Mesothelial cell of epicardium (in vitro differentiated cells): Measurements from ENCODE around the gene SLC25A19. TPM values are rescaled to one million over a fixed set of nuclear protein-coding genes. Genes with fewer than 3 reads are reported as not detected.
"Not testable (repeated sequence)": the region's sequence is repeated elsewhere in the genome, so short reads cannot be mapped to it uniquely, and the experiment has no call there.

Source experiments
- DNase-seq, 2 experiments: peaks; one replicate each; pipeline ENCODE4 v3.0.0; 2021; ENCODE audit warnings: low spot score in 2 of 2; ENCODE audit not compliant: unreplicated experiment in 2 of 2
- H3K27ac Mint-ChIP-seq: 2 replicates; pipeline ENCODE4 v1.8.0; 2021; ENCODE audit warnings: mixed read lengths
- H3K27me3 Mint-ChIP-seq: 2 replicates; pipeline ENCODE4 v1.8.0; 2021; ENCODE audit warnings: low read depth, mixed read lengths
- H3K36me3 Mint-ChIP-seq: 2 replicates; pipeline ENCODE4 v1.8.0; 2021; ENCODE audit warnings: mixed read lengths
- H3K4me1 Mint-ChIP-seq: 2 replicates; pipeline ENCODE4 v1.8.0; 2021; ENCODE audit warnings: mixed read lengths
- H3K4me3 Mint-ChIP-seq: 2 replicates; pipeline ENCODE4 v1.8.0; 2021; ENCODE audit warnings: mild to moderate bottlenecking, moderate library complexity, mixed read lengths
- H3K9me3 Mint-ChIP-seq: 2 replicates; pipeline ENCODE4 v1.8.0; 2021; ENCODE audit warnings: mixed read lengths
- total RNA-seq: library from RNA; stranded (reverse); gene quantifications from 3 replicates; pipeline ENCODE4 v1.2.1, GENCODE V29; 2021
- TF ChIP-seq, protein P1 (sequence below): fragments of 200-600 bp; sonication (generic); IDR thresholded peaks from one replicate; pipeline ENCODE4 v1.5.0; 2021; ENCODE audit warnings: antibody characterized with exemption; ENCODE audit not compliant: unreplicated experiment

Gene SLC25A19
- total RNA-seq, 1 donor from 2014 or later = 10.3 TPM

DNA sequence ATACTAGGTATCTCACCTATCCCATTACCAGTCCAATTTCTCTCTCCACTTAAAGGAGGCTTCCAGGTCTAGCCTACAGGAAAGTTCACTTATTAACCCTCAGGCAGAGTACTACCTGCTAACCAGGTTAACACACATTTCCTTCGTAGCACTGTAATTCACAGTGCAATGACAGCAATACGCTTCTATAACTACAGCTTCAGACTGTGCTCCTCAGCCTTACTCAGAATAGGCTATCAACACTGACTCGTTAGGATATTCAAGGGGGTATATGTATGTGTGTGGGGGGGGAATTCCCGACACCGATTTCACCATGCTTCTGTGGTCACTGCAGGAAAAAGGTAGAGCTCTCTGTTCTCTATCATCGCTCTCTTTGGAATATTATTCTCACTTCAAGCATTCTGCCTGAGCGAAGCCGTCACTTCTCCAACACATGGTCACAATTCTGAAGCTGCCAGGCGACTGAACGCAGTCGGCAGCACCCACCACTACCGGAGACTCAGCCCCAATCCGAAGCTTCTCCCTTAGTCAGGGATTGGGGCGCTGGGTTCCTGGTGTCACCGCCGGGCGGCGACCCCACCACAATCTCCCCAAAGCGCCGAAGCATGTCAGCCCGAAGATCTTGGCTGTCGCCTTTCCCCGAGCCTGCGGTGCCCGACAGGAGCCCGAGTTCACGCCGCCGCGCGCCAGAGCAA, 28.4 kb downstream of the SLC25A19 start:
- Mint-ChIP-seq H3K27me3 (no peaks in the 10 kb centered on the region), H3K4me3 (peak overlapping the region; percentile 98), H3K9me3 (no peaks in the 10 kb centered on the region), H3K4me1 (peaks cover 32% of the 10 kb centered on the region), H3K36me3 (peaks cover 3% of the 10 kb centered on the region), H3K27ac (peak overlapping the region; percentile 100)
- TF ChIP-seq, protein P1, sequence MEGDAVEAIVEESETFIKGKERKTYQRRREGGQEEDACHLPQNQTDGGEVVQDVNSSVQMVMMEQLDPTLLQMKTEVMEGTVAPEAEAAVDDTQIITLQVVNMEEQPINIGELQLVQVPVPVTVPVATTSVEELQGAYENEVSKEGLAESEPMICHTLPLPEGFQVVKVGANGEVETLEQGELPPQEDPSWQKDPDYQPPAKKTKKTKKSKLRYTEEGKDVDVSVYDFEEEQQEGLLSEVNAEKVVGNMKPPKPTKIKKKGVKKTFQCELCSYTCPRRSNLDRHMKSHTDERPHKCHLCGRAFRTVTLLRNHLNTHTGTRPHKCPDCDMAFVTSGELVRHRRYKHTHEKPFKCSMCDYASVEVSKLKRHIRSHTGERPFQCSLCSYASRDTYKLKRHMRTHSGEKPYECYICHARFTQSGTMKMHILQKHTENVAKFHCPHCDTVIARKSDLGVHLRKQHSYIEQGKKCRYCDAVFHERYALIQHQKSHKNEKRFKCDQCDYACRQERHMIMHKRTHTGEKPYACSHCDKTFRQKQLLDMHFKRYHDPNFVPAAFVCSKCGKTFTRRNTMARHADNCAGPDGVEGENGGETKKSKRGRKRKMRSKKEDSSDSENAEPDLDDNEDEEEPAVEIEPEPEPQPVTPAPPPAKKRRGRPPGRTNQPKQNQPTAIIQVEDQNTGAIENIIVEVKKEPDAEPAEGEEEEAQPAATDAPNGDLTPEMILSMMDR = no peak
- DNase-seq = no peak

DNA sequence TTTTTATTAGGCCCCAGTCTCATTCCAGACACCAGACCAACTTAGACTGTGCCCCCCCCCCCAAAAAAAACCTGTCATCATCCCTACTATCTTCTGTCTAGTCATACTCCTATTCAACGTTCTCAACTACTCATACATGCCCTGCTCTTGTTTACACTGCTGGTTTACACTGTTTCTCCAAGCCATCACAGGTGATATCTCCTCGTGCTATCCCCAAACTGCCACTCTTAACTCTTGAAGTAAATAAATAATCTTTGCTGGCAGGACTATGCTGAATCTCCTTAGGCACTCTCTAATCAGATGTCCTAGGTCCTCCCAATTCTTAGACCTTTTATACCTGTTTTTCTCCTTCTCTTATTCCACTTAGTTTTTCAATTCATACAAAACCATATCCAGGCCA, 32.0 kb downstream of the SLC25A19 start:
- not testable (repeated sequence) for DNase-seq, H3K27me3 Mint-ChIP-seq, H3K36me3 Mint-ChIP-seq, H3K9me3 Mint-ChIP-seq, H3K4me3 Mint-ChIP-seq
- Mint-ChIP-seq H3K27ac (peak overlapping the region; percentile 19), H3K4me1 (peaks cover 24% of the 10 kb centered on the region)

DNA sequence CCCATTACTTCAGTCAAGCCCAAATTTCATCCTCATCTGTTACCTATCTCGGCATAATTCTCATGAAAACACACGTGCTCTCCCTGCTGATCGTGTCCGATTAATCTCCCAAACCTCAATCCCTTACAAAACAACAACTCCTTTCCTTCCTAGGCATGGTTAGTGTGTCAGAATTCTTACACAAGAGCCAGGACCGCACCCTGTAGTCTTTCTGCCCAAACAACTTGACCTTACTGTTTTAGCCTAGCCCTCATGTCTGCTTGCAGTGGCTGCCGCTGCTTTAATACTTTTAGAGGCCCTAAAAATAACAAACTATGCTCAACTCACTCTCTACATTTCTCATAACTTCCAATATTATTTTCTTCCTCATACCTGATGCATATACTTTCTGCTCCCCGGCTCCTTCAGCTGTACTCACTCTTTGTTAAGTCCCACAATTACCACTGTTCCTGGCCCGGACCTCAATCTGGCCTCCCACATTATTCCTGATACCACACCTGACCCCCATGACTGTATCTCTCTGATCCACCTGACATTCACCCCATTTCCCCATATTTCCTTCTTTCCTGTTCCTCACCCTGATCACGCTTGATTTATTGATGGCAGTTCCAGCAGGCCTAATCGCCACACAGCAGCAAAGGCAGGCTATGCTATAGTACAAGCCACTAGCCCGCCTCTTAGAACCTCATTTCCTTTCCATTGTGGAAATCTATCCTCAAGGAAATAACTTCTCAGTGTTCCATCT, 33.1 kb downstream of the SLC25A19 start:
- not testable (repeated sequence) for H3K4me3 Mint-ChIP-seq, H3K27me3 Mint-ChIP-seq, H3K9me3 Mint-ChIP-seq, DNase-seq, H3K27ac Mint-ChIP-seq, H3K36me3 Mint-ChIP-seq
- H3K4me1 Mint-ChIP-seq = peaks cover 20% of the 10 kb centered on the region

DNA sequence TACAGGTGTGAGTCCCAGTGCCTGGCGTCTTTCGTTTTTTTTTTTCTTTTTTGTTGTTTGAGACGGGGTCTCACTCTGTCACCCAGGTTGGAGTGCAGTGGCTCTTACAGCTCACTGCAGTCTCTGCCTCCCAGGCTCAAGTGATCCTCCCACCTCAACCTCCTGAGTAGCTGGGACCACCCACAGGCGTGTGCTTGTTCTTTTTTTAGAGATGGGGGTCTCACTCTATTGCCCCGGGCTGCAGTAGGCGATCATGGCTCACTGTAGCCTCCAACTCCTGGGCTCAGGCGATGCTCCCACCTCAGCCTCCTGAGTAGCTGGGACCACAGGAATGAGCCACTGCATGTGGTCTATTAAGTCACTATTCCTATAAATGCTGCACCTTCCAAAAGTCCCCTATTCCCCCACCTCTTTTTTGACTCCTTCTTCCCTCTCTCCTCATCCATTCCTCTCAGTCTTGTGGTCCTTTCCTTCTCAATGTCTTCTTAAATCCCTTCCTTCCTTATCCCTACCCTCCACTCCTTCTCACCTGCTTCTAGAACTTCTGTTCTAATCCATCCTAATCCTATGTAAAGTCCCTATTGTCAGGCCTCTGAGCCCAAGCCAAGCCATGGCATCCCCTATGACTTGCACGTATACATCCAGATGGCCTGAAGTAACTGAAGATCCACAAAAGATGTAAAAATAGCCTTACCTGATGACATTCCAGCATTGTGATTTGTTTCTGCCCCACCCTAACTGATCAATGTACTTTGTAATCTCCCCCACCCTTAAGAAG, 37.0 kb downstream of the SLC25A19 start:
- Mint-ChIP-seq H3K27ac (no peak overlapping the region), H3K36me3 (peaks cover 2% of the 10 kb centered on the region), H3K27me3 (no peaks in the 10 kb centered on the region)

DNA sequence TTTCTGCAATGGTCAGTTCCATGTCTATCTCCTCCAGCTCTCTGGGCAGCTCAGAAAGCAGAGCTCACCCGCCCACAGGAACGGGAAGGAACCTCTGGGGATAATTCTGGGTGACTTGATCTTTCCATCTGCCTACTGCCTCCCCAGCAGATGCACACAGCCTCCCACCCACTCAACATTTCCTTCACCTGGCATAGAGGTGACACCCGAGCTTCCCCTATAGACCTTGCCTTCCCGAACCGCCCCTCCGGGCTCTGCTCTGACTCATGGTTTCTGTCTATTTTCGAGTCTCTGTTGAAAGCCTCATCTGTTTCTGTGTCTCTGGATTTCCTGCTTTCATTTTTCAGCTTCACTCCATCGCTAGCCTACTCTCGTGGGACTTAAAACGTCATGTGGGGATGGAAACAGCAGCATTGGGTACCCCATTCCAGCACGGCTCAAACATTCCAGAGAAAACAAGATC, 39.2 kb downstream of the SLC25A19 start:
- no peaks in the 10 kb centered on the region for H3K9me3 Mint-ChIP-seq
- TF ChIP-seq, protein P1 = no peak
- DNase-seq = no peak
- no peak overlapping the region for H3K4me3 Mint-ChIP-seq
- H3K4me1 Mint-ChIP-seq = no peaks in the 10 kb centered on the region
- H3K27ac Mint-ChIP-seq = peak overlapping the region; percentile 4
- no peaks in the 10 kb centered on the region for H3K27me3 Mint-ChIP-seq
- H3K36me3 Mint-ChIP-seq = peaks cover 7% of the 10 kb centered on the region

More for the DNA sequence above, 37.0 kb downstream of the SLC25A19 start:
- H3K9me3 Mint-ChIP-seq = no peaks in the 10 kb centered on the region
- TF ChIP-seq, protein P1 = no peak
- no peak overlapping the region for H3K4me3 Mint-ChIP-seq
- no peak for DNase-seq
- H3K4me1 Mint-ChIP-seq = no peaks in the 10 kb centered on the region

DNA sequence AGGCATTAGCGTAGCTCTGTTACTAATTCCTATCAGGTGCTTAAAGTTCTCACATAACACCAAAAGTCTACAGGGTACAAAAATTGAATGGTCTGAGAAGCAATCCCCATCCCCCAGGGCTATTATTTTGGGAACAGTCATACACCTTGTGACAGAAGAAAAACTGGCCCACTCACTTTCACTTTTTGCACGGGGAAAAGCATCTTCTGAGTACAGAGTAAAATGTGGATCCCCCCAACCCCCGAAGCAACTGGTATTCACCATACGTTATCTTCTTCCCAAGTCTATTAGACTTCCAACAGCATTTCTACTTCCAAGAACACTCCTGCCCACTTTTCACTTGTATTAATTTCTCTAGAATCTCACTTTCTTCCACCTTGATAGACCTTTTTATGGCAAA, 39.7 kb downstream of the SLC25A19 start:
- no peaks in the 10 kb centered on the region for H3K9me3 Mint-ChIP-seq
- no peak overlapping the region for H3K4me3 Mint-ChIP-seq
- H3K4me1 Mint-ChIP-seq = no peaks in the 10 kb centered on the region
- TF ChIP-seq, protein P1 = no peak
- no peaks in the 10 kb centered on the region for H3K27me3 Mint-ChIP-seq
- peak overlapping the region; percentile 4 for H3K27ac Mint-ChIP-seq
- DNase-seq = no peak
- H3K36me3 Mint-ChIP-seq = peaks cover 8% of the 10 kb centered on the region
